ENCODE measurements around the gene FEM1A.
"Not testable (repeated sequence)": the region's sequence is repeated elsewhere in the genome, so short reads cannot be mapped to it uniquely, and the experiment has no call there.

The FEM1A gene

GRCh38 chr19:4814625-4815425 lies 23.3 kb downstream of the FEM1A start:
- no peak for DNase-seq (ENCODE audit: low read depth)

- peak; percentile 55 for DNase-seq (ENCODE audit: low read depth)
Measured at GRCh38 chr19:4815426-4816201, 24.1 kb downstream of the FEM1A start.

GRCh38 chr19:4816202-4816949 lies 24.8 kb downstream of the FEM1A start:
- no peak for DNase-seq (ENCODE audit: low read depth)

GRCh38 chr19:4816950-4817278 lies 25.4 kb downstream of the FEM1A start:
- no peak for DNase-seq (ENCODE audit: low read depth)

GRCh38 chr19:4817467-4818277 lies 26.1 kb downstream of the FEM1A start:
- DNase-seq (ENCODE audit: low read depth): no peak

GRCh38 chr19:4821265-4821664 lies 29.7 kb downstream of the FEM1A start:
- DNase-seq (ENCODE audit: low read depth): no peak

- DNase-seq (ENCODE audit: low read depth): not testable (repeated sequence)
Measured at GRCh38 chr19:4822354-4822753, 30.8 kb downstream of the FEM1A start.

- DNase-seq (ENCODE audit: low read depth): no peak
Measured at GRCh38 chr19:4823577-4823976, 32.0 kb downstream of the FEM1A start.

- DNase-seq (ENCODE audit: low read depth): no peak
Measured at GRCh38 chr19:4829001-4829712, 37.6 kb downstream of the FEM1A start.

- DNase-seq (ENCODE audit: low read depth): no peak
Measured at GRCh38 chr19:4830332-4830731, 38.8 kb downstream of the FEM1A start.

- DNase-seq (ENCODE audit: low read depth): no peak
Measured at GRCh38 chr19:4830768-4831265, 39.3 kb downstream of the FEM1A start.

GRCh38 chr19:4831304-4831978 lies 39.9 kb downstream of the FEM1A start, which contains the start of gene TICAM1:
Gene TICAM1 (minus strand): TSS chr19:4831712. CDS start chr19:4818377, 13,335 bp downstream.
- peak; percentile 55 for DNase-seq (ENCODE audit: low read depth)

- DNase-seq (ENCODE audit: low read depth): not testable (repeated sequence)
Measured at GRCh38 chr19:4831979-4832340, 40.4 kb downstream of the FEM1A start.

- DNase-seq (ENCODE audit: low read depth): no peak
Measured at GRCh38 chr19:4832776-4833175, 41.2 kb downstream of the FEM1A start.

GRCh38 chr19:4839192-4839591 lies 47.7 kb downstream of the FEM1A start:
- no peak for DNase-seq (ENCODE audit: low read depth)

GRCh38 chr19:4843647-4843965 lies 52.1 kb downstream of the FEM1A start:
- DNase-seq (ENCODE audit: low read depth): no peak

GRCh38 chr19:4844348-4845179 lies 53.0 kb downstream of the FEM1A start:
- DNase-seq (ENCODE audit: low read depth): no peak

GRCh38 chr19:4845975-4846374 lies 54.4 kb downstream of the FEM1A start:
- not testable (repeated sequence) for DNase-seq (ENCODE audit: low read depth)

- DNase-seq (ENCODE audit: low read depth): no peak
Measured at GRCh38 chr19:4847190-4847973, 55.8 kb downstream of the FEM1A start.
